ENCODE data around the gene ZBTB40. TPM values are rescaled to one million over a fixed set of nuclear protein-coding genes. Genes with fewer than 3 reads are reported as not detected.

Gene ZBTB40
- total and polyA plus RNA-seq, 4 donors, result 2.1 to 11.2 (median 4.6) TPM

GRCh38 chr1:22524481-22524880 is 72.8 kb downstream of the ZBTB40 start:
- WGBS, result 88% methylated on average over 5 of the region's 5 CpGs
- H3K9ac ChIP-seq (ENCODE audit: low read depth in 1 of 2, low read length in 2 of 2), result no peak overlapping the region
- no peak overlapping the region for H3K27ac ChIP-seq (ENCODE audit: low read depth in 1 of 2, low read length in 2 of 2)
- H3K27me3 ChIP-seq (ENCODE audit: control insufficient read depth in 4 of 4, insufficient read depth in 4 of 4, low read length in 3 of 4), result no peaks in the 10 kb centered on the region
- H3K4me3 ChIP-seq (ENCODE audit: low read depth in 1 of 3, low read length in 3 of 3), result no peak overlapping the region
- H3K9me3 ChIP-seq (ENCODE audit: control insufficient read depth in 4 of 4, low read length in 3 of 4), result no peaks in the 10 kb centered on the region
- TF ChIP-seq ATF3 (IDR thresholded peaks at IDR 0.05) (no peak), REST (IDR thresholded peaks at IDR 0.05) (no peak), NR2F2 (IDR thresholded peaks at IDR 0.05) (no peak), JUND (IDR thresholded peaks at IDR 0.05) (no peak), GABPA (IDR thresholded peaks at IDR 0.05 in 1 of 2, conservative IDR thresholded peaks at IDR 0.05 in 1 of 2) (no peak), YY1 (IDR thresholded peaks at IDR 0.05) (no peak)
- TF ChIP-seq, protein P1, sequence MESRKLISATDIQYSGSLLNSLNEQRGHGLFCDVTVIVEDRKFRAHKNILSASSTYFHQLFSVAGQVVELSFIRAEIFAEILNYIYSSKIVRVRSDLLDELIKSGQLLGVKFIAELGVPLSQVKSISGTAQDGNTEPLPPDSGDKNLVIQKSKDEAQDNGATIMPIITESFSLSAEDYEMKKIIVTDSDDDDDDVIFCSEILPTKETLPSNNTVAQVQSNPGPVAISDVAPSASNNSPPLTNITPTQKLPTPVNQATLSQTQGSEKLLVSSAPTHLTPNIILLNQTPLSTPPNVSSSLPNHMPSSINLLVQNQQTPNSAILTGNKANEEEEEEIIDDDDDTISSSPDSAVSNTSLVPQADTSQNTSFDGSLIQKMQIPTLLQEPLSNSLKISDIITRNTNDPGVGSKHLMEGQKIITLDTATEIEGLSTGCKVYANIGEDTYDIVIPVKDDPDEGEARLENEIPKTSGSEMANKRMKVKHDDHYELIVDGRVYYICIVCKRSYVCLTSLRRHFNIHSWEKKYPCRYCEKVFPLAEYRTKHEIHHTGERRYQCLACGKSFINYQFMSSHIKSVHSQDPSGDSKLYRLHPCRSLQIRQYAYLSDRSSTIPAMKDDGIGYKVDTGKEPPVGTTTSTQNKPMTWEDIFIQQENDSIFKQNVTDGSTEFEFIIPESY (IDR thresholded peaks at IDR 0.05), result no peak
- TF ChIP-seq, protein P2, sequence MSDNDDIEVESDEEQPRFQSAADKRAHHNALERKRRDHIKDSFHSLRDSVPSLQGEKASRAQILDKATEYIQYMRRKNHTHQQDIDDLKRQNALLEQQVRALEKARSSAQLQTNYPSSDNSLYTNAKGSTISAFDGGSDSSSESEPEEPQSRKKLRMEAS (IDR thresholded peaks at IDR 0.05), result no peak
- H3K4me1 ChIP-seq (ENCODE audit: control insufficient read depth in 4 of 4, insufficient read depth in 4 of 4, low read length in 3 of 4), result no peaks in the 10 kb centered on the region
- H3K36me3 ChIP-seq (ENCODE audit: control insufficient read depth in 4 of 4, insufficient read depth in 3 of 4, low read depth in 1 of 4, low read length in 3 of 4), result peaks cover 5 to 81% (median 52%) of the 10 kb centered on the region in 4 donors
- DNase-seq (ENCODE audit: low spot score), result no peak

DNA sequence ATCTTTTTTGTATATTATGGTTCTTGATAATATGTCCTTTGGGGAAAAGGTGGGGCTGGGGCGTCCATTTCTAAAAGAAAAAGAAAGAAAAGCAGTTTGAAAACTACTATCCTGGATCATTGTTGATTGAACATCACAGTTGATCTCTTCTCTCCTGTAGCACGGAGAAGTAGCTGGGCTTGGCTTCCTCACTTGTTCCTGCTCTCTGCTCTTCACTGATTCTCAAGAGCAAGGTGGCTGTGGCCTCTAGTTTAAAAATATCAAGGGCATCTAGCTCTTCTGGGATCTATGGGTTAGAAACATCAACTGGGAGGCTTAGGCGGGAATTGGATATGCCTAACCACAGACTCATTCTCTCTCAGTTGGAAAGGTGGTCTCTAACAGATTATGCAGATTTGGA is 73.6 kb downstream of the ZBTB40 start:
- WGBS, result 96% methylated on average over 3 of the region's 3 CpGs
- TF ChIP-seq, protein P1 (IDR thresholded peaks at IDR 0.05), result no peak
- TF ChIP-seq RAD21 (IDR thresholded peaks at IDR 0.05) (no peak), ATF3 (IDR thresholded peaks at IDR 0.05) (no peak), TAF1 (conservative IDR thresholded peaks at IDR 0.05) (no peak), JUND (IDR thresholded peaks at IDR 0.05) (no peak), FOXA2 (IDR thresholded peaks at IDR 0.05) (no peak), SP1 (IDR thresholded peaks at IDR 0.05) (no peak), FOXA1 (IDR thresholded peaks at IDR 0.05) (no peak), YY1 (IDR thresholded peaks at IDR 0.05) (no peak)
- Histone ChIP-seq H3K36me3 (ENCODE audit: control insufficient read depth in 4 of 4, insufficient read depth in 3 of 4, low read depth in 1 of 4, low read length in 3 of 4) (peaks cover 3 to 76% (median 49%) of the 10 kb centered on the region in 4 donors), H3K4me3 (ENCODE audit: low read depth in 1 of 3, low read length in 3 of 3) (no peak overlapping the region), H3K27ac (ENCODE audit: low read depth in 1 of 2, low read length in 2 of 2) (no peak overlapping the region), H3K9me3 (ENCODE audit: control insufficient read depth in 4 of 4, low read length in 3 of 4) (no peaks in the 10 kb centered on the region), H3K27me3 (ENCODE audit: control insufficient read depth in 4 of 4, insufficient read depth in 4 of 4, low read length in 3 of 4) (no peaks in the 10 kb centered on the region), H3K9ac (ENCODE audit: low read depth in 1 of 2, low read length in 2 of 2) (no peak overlapping the region), H3K4me1 (ENCODE audit: control insufficient read depth in 4 of 4, insufficient read depth in 4 of 4, low read length in 3 of 4) (no peaks in the 10 kb centered on the region)
- DNase-seq (ENCODE audit: low spot score), result no peak
